H1 (cell line): ENCODE results near the gene SRPX. TPM values are rescaled to one million over a fixed set of nuclear protein-coding genes. Genes with fewer than 3 reads are reported as not detected.

Experiments
- CTCF ChIA-PET: fragments of 300-600 bp; sonication (Branson Sonifier 250); formaldehyde crosslinking; loops from one replicate; lab custom pipeline; 2021; ENCODE audit not compliant: partially characterized antibody; lab: Charles Lee
- POLR2A ChIA-PET: fragments of 300-600 bp; sonication (Branson Sonifier 250); formaldehyde crosslinking; loops from one replicate; lab custom pipeline; 2021; ENCODE audit warnings: inconsistent platforms; ENCODE audit not compliant: partially characterized antibody; lab: Charles Lee
- DNase-seq, 2 experiments: peaks; one replicate each; pipeline versions ENCODE4 v3.0.0 to v3.0.0-alpha.2; 2010 to 2022; ENCODE audit warnings: low spot score in 2 of 2, low read depth in 1 of 2, mixed read lengths in 1 of 2
- FAIRE-seq: peaks from 2 replicates; lab custom pipeline; 2011; peaks lifted over from hg19 to GRCh38; lab: Jason Lieb, UNC
- H2AFZ ChIP-seq: 2 replicates; pipeline ENCODE4 v1.8.1; 2012; ENCODE audit warnings: low read length, inconsistent platforms
- H2AK5ac ChIP-seq: 2 replicates; pipeline ENCODE4 v1.6.1; 2013; ENCODE audit warnings: low read depth, low read length
- H2BK120ac ChIP-seq: replicated peaks from 2 replicates; pipeline ENCODE3; 2013; ENCODE audit warnings: low read depth, low read length, inconsistent platforms
- H2BK12ac ChIP-seq: 2 replicates; pipeline ENCODE4 v1.6.1; 2013; ENCODE audit warnings: low read depth, low read length
- H2BK15ac ChIP-seq: 2 replicates; pipeline ENCODE4 v1.6.1; 2013; ENCODE audit warnings: low read length
- H2BK20ac ChIP-seq: 2 replicates; pipeline ENCODE4 v1.6.1; 2013; ENCODE audit warnings: low read length
- H2BK5ac ChIP-seq: 2 replicates; pipeline ENCODE4 v1.6.1; 2013; ENCODE audit warnings: low read depth, low read length
- H3K14ac ChIP-seq: 2 replicates; pipeline ENCODE4 v1.6.1; 2013; ENCODE audit warnings: inconsistent platforms; ENCODE audit not compliant: insufficient read length
- H3K18ac ChIP-seq: 2 replicates; pipeline ENCODE4 v1.6.1; 2013; ENCODE audit warnings: low read length; ENCODE audit errors: extremely low read depth
- H3K23ac ChIP-seq: 2 replicates; pipeline ENCODE4 v1.6.1; 2013; ENCODE audit warnings: inconsistent platforms; ENCODE audit not compliant: insufficient read length
- H3K23me2 ChIP-seq: 2 replicates; pipeline ENCODE4 v1.6.1; 2013; ENCODE audit warnings: low read depth, low read length
- H3K27ac ChIP-seq: 2 replicates; pipeline ENCODE4 v1.6.1; 2011; ENCODE audit warnings: low read depth, low read length, inconsistent platforms
- H3K27me3 ChIP-seq, 4 experiments: replicated peaks in 1 of 4; 1 replicate in 1 of 4; 2 replicates in 3 of 4; pipeline versions ENCODE4 v1.6.1 to v1.8.1; 2011 to 2013; ENCODE audit warnings: low read length in 3 of 4, mild to moderate bottlenecking in 3 of 4, inconsistent platforms in 2 of 4, mixed read lengths in 2 of 4, moderate library complexity in 1 of 4; ENCODE audit not compliant: control insufficient read depth in 3 of 4, insufficient read depth in 3 of 4; ENCODE audit errors: extremely low read depth in 1 of 4
- H3K36me3 ChIP-seq, 4 experiments: 2 replicates each; pipeline versions ENCODE4 v1.6.1 to v1.8.1; 2011 to 2013; ENCODE audit warnings: mild to moderate bottlenecking in 4 of 4, low read length in 3 of 4, moderate library complexity in 2 of 4, control low read depth in 1 of 4, inconsistent platforms in 1 of 4; ENCODE audit not compliant: insufficient read depth in 4 of 4, control insufficient read depth in 2 of 4
- H3K4ac ChIP-seq: replicated peaks from 2 replicates; pipeline ENCODE3; 2013; ENCODE audit warnings: low read length, low read depth, mixed read lengths, inconsistent platforms; ENCODE audit not compliant: insufficient read length
- H3K4me1 ChIP-seq, 4 experiments: replicated peaks in 1 of 4; 1 replicate in 1 of 4; 2 replicates in 3 of 4; pipeline versions ENCODE4 v1.6.1 to v1.8.1; 2011 to 2013; ENCODE audit warnings: low read length in 3 of 4, inconsistent platforms in 2 of 4, mixed read lengths in 1 of 4; ENCODE audit not compliant: insufficient read depth in 4 of 4, control insufficient read depth in 3 of 4
- H3K4me2 ChIP-seq, 2 experiments: 2 replicates each; pipeline versions ENCODE4 v1.6.1 to v1.8.1; 2011 to 2013; ENCODE audit warnings: low read depth in 2 of 2, low read length in 2 of 2, control low read depth in 1 of 2, inconsistent platforms in 1 of 2, mild to moderate bottlenecking in 1 of 2; ENCODE audit not compliant: insufficient read depth in 1 of 2
- H3K4me3 ChIP-seq, 4 experiments: fragments of 200-600, 300-600 bp in 1 of 4; sonication (generic), shearing (Covaris generic), sonication (Bioruptor Twin) in 1 of 4; 2 replicates each; pipeline versions ENCODE4 v1.5.1 to v1.8.1; 2011 to 2016; ENCODE audit warnings: low read length in 4 of 4, low read depth in 3 of 4, control low read depth in 2 of 4, inconsistent platforms in 2 of 4, mild to moderate bottlenecking in 2 of 4, mixed read lengths in 1 of 4, moderate library complexity in 1 of 4; ENCODE audit not compliant: insufficient read depth in 2 of 4; ENCODE audit errors: extremely low read depth in 1 of 4
- H3K56ac ChIP-seq: replicated peaks from 2 replicates; pipeline ENCODE3; 2013; ENCODE audit warnings: low read depth, mild to moderate bottlenecking, mixed read lengths, low read length, inconsistent platforms; ENCODE audit not compliant: insufficient read length
- H3K79me1 ChIP-seq: 2 replicates; pipeline ENCODE4 v1.6.1; 2013; ENCODE audit warnings: low read depth, low read length, control low read depth
- H3K79me2 ChIP-seq, 2 experiments: 2 replicates each; pipeline versions ENCODE4 v1.6.1 to v1.8.1; 2012 to 2013; ENCODE audit warnings: low read length in 2 of 2, mild to moderate bottlenecking in 2 of 2, inconsistent platforms in 1 of 2; ENCODE audit not compliant: insufficient read depth in 2 of 2, control insufficient read depth in 1 of 2
- H3K9ac ChIP-seq, 4 experiments: replicated peaks in 1 of 4; 1 replicate in 1 of 4; 2 replicates in 3 of 4; pipeline versions ENCODE4 v1.6.1 to v1.8.1; 2011 to 2013; ENCODE audit warnings: low read depth in 3 of 4, low read length in 3 of 4, control low read depth in 2 of 4, mild to moderate bottlenecking in 2 of 4, moderate library complexity in 2 of 4, inconsistent platforms in 1 of 4; ENCODE audit errors: extremely low read depth in 1 of 4
- H3K9me3 ChIP-seq, 2 experiments: 2 replicates each; pipeline versions ENCODE4 v1.6.1 to v1.8.1; 2012 to 2013; ENCODE audit warnings: mild to moderate bottlenecking in 2 of 2, moderate library complexity in 2 of 2, control low read depth in 1 of 2, inconsistent platforms in 1 of 2, low read depth in 1 of 2, low read length in 1 of 2, mixed read lengths in 1 of 2; ENCODE audit not compliant: insufficient read depth in 2 of 2
- H4K20me1 ChIP-seq, 2 experiments: replicated peaks in 1 of 2; 2 replicates each; pipeline versions ENCODE3 to v1.8.1; 2011 to 2013; ENCODE audit warnings: inconsistent platforms in 2 of 2, low read length in 2 of 2, mild to moderate bottlenecking in 1 of 2; ENCODE audit not compliant: insufficient read depth in 2 of 2, control insufficient read depth in 1 of 2
- H4K5ac ChIP-seq: 2 replicates; pipeline ENCODE4 v1.6.1; 2013; ENCODE audit warnings: low read length, low read depth, mixed read lengths, inconsistent platforms; ENCODE audit not compliant: insufficient read length
- H4K8ac ChIP-seq: 2 replicates; pipeline ENCODE4 v1.8.0; 2013; ENCODE audit warnings: mild to moderate bottlenecking, moderate library complexity, low read length, inconsistent platforms; ENCODE audit not compliant: insufficient read depth; ENCODE audit errors: extremely low read depth
- H4K91ac ChIP-seq: replicated peaks from 2 replicates; pipeline ENCODE3; 2013; ENCODE audit warnings: low read length, mixed read lengths, inconsistent platforms; ENCODE audit not compliant: insufficient read length
- ASH2L ChIP-seq: fragments of 200-600, 300-600 bp; sonication (generic); IDR thresholded peaks from one replicate; pipeline ENCODE4 v1.7.1; 2017; ENCODE audit warnings: low read length
- CREB1 ChIP-seq: IDR thresholded peaks from 2 replicates; pipeline ENCODE4 v1.6.1; 2012; ENCODE audit warnings: inconsistent platforms
- EGR1 ChIP-seq: IDR thresholded peaks from 2 replicates; pipeline ENCODE4 v1.6.1; 2011; ENCODE audit warnings: low read depth, low read length, borderline replicate concordance
- EZH2 ChIP-seq: fragments of 200-600 bp; sonication (generic); IDR thresholded peaks from 2 replicates; pipeline ENCODE4 v1.7.1; 2012; ENCODE audit warnings: low read depth, mild to moderate bottlenecking, moderate library complexity, low read length, inconsistent platforms; ENCODE audit not compliant: severe bottlenecking
- HDAC2 ChIP-seq, 2 experiments: fragments of 300-600 bp in 1 of 2; sonication (generic) in 1 of 2; IDR thresholded peaks; 2 replicates each; pipeline ENCODE4 v1.6.1; 2011 to 2012; ENCODE audit warnings: low read depth in 2 of 2, low read length in 2 of 2, mild to moderate bottlenecking in 2 of 2, moderate library complexity in 2 of 2, borderline replicate concordance in 1 of 2, inconsistent platforms in 1 of 2
- KDM1A ChIP-seq: fragments of 200-600, 300-600 bp; sonication (generic); IDR thresholded peaks from 2 replicates; pipeline ENCODE4 v1.7.1; 2016; ENCODE audit warnings: mild to moderate bottlenecking, low read length, borderline replicate concordance
- NANOG ChIP-seq: IDR thresholded peaks from 2 replicates; pipeline ENCODE4 v1.6.1; 2011; ENCODE audit warnings: low read length, low read depth, mild to moderate bottlenecking, inconsistent platforms; ENCODE audit not compliant: insufficient read depth, poor library complexity, severe bottlenecking
- POLR2AphosphoS5 ChIP-seq: IDR thresholded peaks from 2 replicates; pipeline ENCODE4 v1.6.1; 2011; ENCODE audit warnings: low read depth, low read length
- RBBP5 ChIP-seq: IDR thresholded peaks from 2 replicates; pipeline ENCODE4 v1.7.1; 2012; ENCODE audit warnings: low read depth, mild to moderate bottlenecking, inconsistent platforms, low read length, moderate library complexity, borderline replicate concordance
- RNF2 ChIP-seq: fragments of 200-900, 300-1000 bp; sonication (generic); IDR thresholded peaks from 2 replicates; pipeline ENCODE4 v1.7.1; 2016; ENCODE audit warnings: borderline replicate concordance, low read depth, mild to moderate bottlenecking, antibody characterized with exemption, low read length; ENCODE audit not compliant: poor library complexity, severe bottlenecking; ENCODE audit errors: missing control alignments
- SIRT6 ChIP-seq: IDR thresholded peaks from one replicate; pipeline ENCODE4 v1.7.1; 2012; ENCODE audit warnings: low read length, inconsistent platforms
- TCF12 ChIP-seq: IDR thresholded peaks from 2 replicates; pipeline ENCODE4 v1.6.1; 2011; ENCODE audit warnings: low read depth, mild to moderate bottlenecking, low read length
- ZNF274 ChIP-seq: IDR thresholded peaks from 2 replicates; pipeline ENCODE4 v1.7.0; 2012; ENCODE audit warnings: low read length, borderline replicate concordance; ENCODE audit errors: extremely low read depth
- WGBS, 2 experiments: shearing (Covaris generic) in 1 of 2; methylation state at CpG; one replicate each; pipeline versions ENCODE4 v1.1.6 to v1.1.7; 2013 to 2015; ENCODE audit warnings: low lambda C conversion rate in 2 of 2, mixed read lengths in 2 of 2, inconsistent platforms in 1 of 2, low coverage in 1 of 2, missing lambda C conversion rate in 1 of 2; ENCODE audit not compliant: insufficient replicate concordance in 2 of 2, insufficient coverage in 1 of 2, insufficient read length in 1 of 2; ENCODE audit errors: extremely low coverage in 1 of 2, missing lambda C conversion rate in 1 of 2; 5-methylcytosine and 5-hydroxymethylcytosine counted together
- polyA plus RNA-seq, 7 experiments: library from polyadenylated mRNA; depleted of rRNA in 3 of 7; stranded (reverse) in 5 of 7; unstranded in 2 of 7; fragments of >200 nt in 5 of 7; fragments of 200-250 nt in 2 of 7; gene quantifications; 1 replicate in 5 of 7; 2 replicates in 1 of 7; 4 replicates in 1 of 7; pipeline versions ENCODE4 v1.2.1 to v1.2.3, GENCODE V29; 2011 to 2013; ENCODE audit warnings: missing spikeins in 2 of 7, mixed read lengths in 2 of 7
- total RNA-seq: library from RNA; stranded (reverse); fragmentation: NEBNext Ultra II Directional; extraction: Animal tissue kit (Norgen Biotek cat#: 25700); gene quantifications from 2 replicates; pipeline ENCODE4 v1.2.1, GENCODE V29; 2021
- TF ChIP-seq, protein P1 (sequence below): IDR thresholded peaks from 2 replicates; pipeline ENCODE4 v1.6.1; 2011; ENCODE audit warnings: low read depth, mild to moderate bottlenecking, low read length; ENCODE audit not compliant: insufficient read depth

The SRPX gene
- total and polyA plus RNA-seq, 2 of the 8 experiments (the other 6 are each of a cell fraction or from before 2014, with no cell fraction given): 7.6 to 10.4 TPM

DNA sequence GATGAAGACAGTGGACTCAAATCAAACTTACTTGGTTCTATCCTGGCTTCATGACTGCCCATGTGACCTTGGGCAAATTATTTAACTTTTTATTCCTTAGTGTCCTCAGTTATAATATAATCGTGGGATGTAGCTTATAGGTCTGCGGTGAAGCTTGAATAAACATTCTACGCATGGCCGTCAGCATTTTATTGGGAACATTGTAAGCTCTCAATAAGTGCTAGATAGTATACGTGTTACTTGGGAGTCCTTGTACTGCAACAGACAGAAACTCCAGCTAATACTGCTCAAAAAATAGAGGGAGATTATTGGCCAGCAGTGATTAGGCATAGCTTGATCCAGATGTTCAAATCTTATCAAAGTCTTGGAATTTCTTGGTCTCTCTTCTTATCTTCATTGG lies 109.5 kb downstream of the SRPX start:
- no peaks in the 10 kb centered on the region for H3K79me2 ChIP-seq
- no peaks in the 10 kb centered on the region for H3K27me3 ChIP-seq
- no peaks in the 10 kb centered on the region for H3K36me3 ChIP-seq
- H3K18ac ChIP-seq: no peak overlapping the region
- no peaks in the 10 kb centered on the region for H3K9me3 ChIP-seq
- H3K4me2 ChIP-seq: no peak overlapping the region
- no peak overlapping the region for H3K27ac ChIP-seq
- H4K91ac ChIP-seq: no peak overlapping the region
- no peaks in the 10 kb centered on the region for H4K20me1 ChIP-seq
- H2BK15ac ChIP-seq: no peak overlapping the region
- H3K23ac ChIP-seq: no peak overlapping the region
- FAIRE-seq (no peak), DNase-seq (no peak)
- H2BK12ac ChIP-seq: no peak overlapping the region
- no peaks in the 10 kb centered on the region for H3K4me1 ChIP-seq
- H4K8ac ChIP-seq: no peak overlapping the region
- H3K9ac ChIP-seq: no peak overlapping the region
- POLR2A ChIA-PET: no interaction called here
- H4K5ac ChIP-seq: no peak overlapping the region
- no peaks in the 10 kb centered on the region for H3K23me2 ChIP-seq
- H2BK5ac ChIP-seq: no peak overlapping the region
- no peak overlapping the region for H2AFZ ChIP-seq
- H3K14ac ChIP-seq: no peak overlapping the region
- no peak overlapping the region for H3K4me3 ChIP-seq
- CTCF ChIA-PET: interaction anchor here (1.4 to 1.7 kb wide), 5 partner anchors 8 to 185 kb away, joined by 3 to 6 read pairs (median 4); no protein-coding TSS in a partner anchor
- H3K56ac ChIP-seq: no peak overlapping the region
- no peak overlapping the region for H2AK5ac ChIP-seq
- no peak overlapping the region for H3K4ac ChIP-seq
- H3K79me1 ChIP-seq: no peaks in the 10 kb centered on the region
- 92% methylated on average over 5 of the region's 5 CpGs; no CpG with 5 or more reads in 1 of the 2 experiments for WGBS, 2 experiments
- H2BK20ac ChIP-seq: no peak overlapping the region
- H2BK120ac ChIP-seq: no peak overlapping the region
- TF ChIP-seq SIRT6 (no peak), EZH2 (no peak), KDM1A (no peak), EGR1 (no peak), CREB1 (no peak), ZNF274 (no peak), NANOG (no peak), POLR2AphosphoS5 (no peak), TCF12 (no peak), HDAC2 (IDR thresholded peaks at IDR 0.05; ENCODE audit: borderline replicate concordance in 1 of 2, low read depth in 2 of 2, low read length in 2 of 2) (no peak), RNF2 (no peak), RBBP5 (no peak), ASH2L (no peak)
- TF ChIP-seq, protein P1, sequence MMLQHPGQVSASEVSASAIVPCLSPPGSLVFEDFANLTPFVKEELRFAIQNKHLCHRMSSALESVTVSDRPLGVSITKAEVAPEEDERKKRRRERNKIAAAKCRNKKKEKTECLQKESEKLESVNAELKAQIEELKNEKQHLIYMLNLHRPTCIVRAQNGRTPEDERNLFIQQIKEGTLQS: no peak
